A673 (cell line): Measurements from ENCODE around the gene MAP2K5. TPM values are rescaled to one million over a fixed set of nuclear protein-coding genes. Genes with fewer than 3 reads are reported as not detected.

Experiments
- BruUV-seq: library from RNA; stranded (reverse); fragments of 400-500 nt; replicated peaks from 2 replicates; lab custom pipeline; 2021; lab: Mats Ljungman, UMichigan
- CTCF ChIA-PET: fragments of 300-600 bp; sonication (Branson Sonifier 250); formaldehyde crosslinking; loops from one replicate; lab custom pipeline; 2022; ENCODE audit warnings: antibody characterized with exemption; lab: Charles Lee
- POLR2A ChIA-PET: fragments of 300-600 bp; sonication (Branson Sonifier 250); formaldehyde crosslinking; loops from one replicate; lab custom pipeline; 2022; ENCODE audit warnings: antibody characterized with exemption; ENCODE audit not compliant: low non-redundant PET; lab: Charles Lee
- DNase-seq: peaks from one replicate; pipeline ENCODE4 v3.0.0-alpha.2; 2015; ENCODE audit warnings: low spot score
- H3K27ac ChIP-seq: fragments of 200-600 bp; sonication (generic); 2 replicates; pipeline ENCODE4 v1.5.1; 2016; ENCODE audit warnings: mixed run types, low read depth, mild to moderate bottlenecking, mixed read lengths, antibody characterized with exemption, low read length; ENCODE audit not compliant: poor library complexity, severe bottlenecking
- H3K27me3 ChIP-seq: fragments of 200-600 bp; sonication (generic); replicated peaks from 2 replicates; pipeline ENCODE4 v1.6.1; 2017; ENCODE audit warnings: mixed run types, low read depth, mild to moderate bottlenecking, mixed read lengths, antibody characterized with exemption, low read length; ENCODE audit not compliant: insufficient read depth, poor library complexity
- H3K36me3 ChIP-seq: fragments of 200-600 bp; sonication (generic); 2 replicates; pipeline ENCODE4 v1.6.1; 2016; ENCODE audit warnings: mixed run types, mild to moderate bottlenecking, mixed read lengths, antibody characterized with exemption, low read length; ENCODE audit not compliant: insufficient read depth, poor library complexity, severe bottlenecking
- H3K4me1 ChIP-seq: fragments of 200-600 bp; sonication (generic); 2 replicates; pipeline ENCODE4 v1.6.1; 2017; ENCODE audit warnings: mixed run types, mild to moderate bottlenecking, mixed read lengths, antibody characterized with exemption, low read length; ENCODE audit not compliant: insufficient read depth, poor library complexity, severe bottlenecking
- H3K4me3 ChIP-seq: fragments of 200-600 bp; sonication (generic); 2 replicates; pipeline ENCODE4 v1.5.1; 2016; ENCODE audit warnings: low read depth, mixed run types, mild to moderate bottlenecking, mixed read lengths, low read length; ENCODE audit not compliant: poor library complexity, severe bottlenecking
- H3K9me3 ChIP-seq: fragments of 200-600 bp; sonication (generic); 2 replicates; pipeline ENCODE4 v1.6.1; 2016; ENCODE audit warnings: mixed run types, low read depth, mild to moderate bottlenecking, mixed read lengths, antibody characterized with exemption, low read length; ENCODE audit not compliant: poor library complexity, severe bottlenecking
- CTCF ChIP-seq: fragments of 300-800, 200-600 bp; sonication (generic); conservative IDR thresholded peaks from 2 replicates; pipeline ENCODE4 v1.5.1; 2017; ENCODE audit warnings: low read depth, mild to moderate bottlenecking, antibody characterized with exemption, low read length, moderate library complexity, mixed read lengths
- EZH2 ChIP-seq: fragments of 200-600 bp; sonication (generic); IDR thresholded peaks from 2 replicates; pipeline ENCODE4 v1.6.1; 2017; ENCODE audit warnings: borderline replicate concordance, low read depth, mild to moderate bottlenecking, mixed read lengths, antibody characterized with exemption, low read length; ENCODE audit not compliant: poor library complexity, severe bottlenecking
- intact Hi-C: fragments of 100-400 bp; cut with micrococcal nuclease; formaldehyde crosslinking; loops from one replicate; pipeline ENCODE4 v1.10.0; 2022; ENCODE audit not compliant: unreplicated experiment
- total RNA-seq: library from RNA; stranded (reverse); gene quantifications from 2 replicates; pipeline ENCODE4 v1.2.3, GENCODE V29; 2021

Gene MAP2K5
- total RNA-seq, 1 experiment from 2014 or later: 62.8 TPM

- intact Hi-C loops: no loop called here
- H3K27ac ChIP-seq: peak overlapping the region; percentile 14
- BruUV-seq: no TSS peak
- ChIA-PET CTCF (no interaction called here), POLR2A (no interaction called here)
- H3K27me3 ChIP-seq: no peaks in the 10 kb centered on the region
- H3K4me1 ChIP-seq: peaks cover 22% of the 10 kb centered on the region
- H3K36me3 ChIP-seq: peaks cover 22% of the 10 kb centered on the region
- DNase-seq: no peak
- TF ChIP-seq CTCF (no peak), EZH2 (no peak)
- H3K4me3 ChIP-seq: no peak overlapping the region
- H3K9me3 ChIP-seq: peaks cover 6% of the 10 kb centered on the region
These were observed 12.1 kb downstream of the MAP2K5 start for GRCh38 chr15:67554580-67554979.

- POLR2A ChIA-PET: no interaction called here
These were observed 14.6 kb downstream of the MAP2K5 start for GRCh38 chr15:67556976-67557570.

GRCh38 chr15:67558502-67558901 is 16.0 kb downstream of the MAP2K5 start:
- ChIA-PET POLR2A (no interaction called here), CTCF (no interaction called here)
- Histone ChIP-seq H3K27ac (no peak overlapping the region), H3K4me1 (peaks cover 40% of the 10 kb centered on the region), H3K9me3 (peaks cover 6% of the 10 kb centered on the region), H3K4me3 (no peak overlapping the region), H3K27me3 (no peaks in the 10 kb centered on the region), H3K36me3 (peaks cover 19% of the 10 kb centered on the region)
- TF ChIP-seq CTCF: no peak
- intact Hi-C loops: no loop called here
- DNase-seq: no peak
- no TSS peak for BruUV-seq

More at GRCh38 chr15:67556976-67557570, 14.6 kb downstream of the MAP2K5 start:
- intact Hi-C loops: no loop called here
- H3K27me3 ChIP-seq: no peaks in the 10 kb centered on the region
- no TSS peak for BruUV-seq
- DNase-seq: peak; percentile 81
- no peak for TF ChIP-seq EZH2
- TF ChIP-seq CTCF: no peak
- H3K9me3 ChIP-seq: peaks cover 6% of the 10 kb centered on the region
- peak overlapping the region; percentile 64 for H3K27ac ChIP-seq
- no peak overlapping the region for H3K4me3 ChIP-seq
- H3K4me1 ChIP-seq: peaks cover 26% of the 10 kb centered on the region
- H3K36me3 ChIP-seq: peaks cover 19% of the 10 kb centered on the region
- CTCF ChIA-PET: no interaction called here
